Measurements from ENCODE around the gene ITSN1. TPM values are rescaled to one million over a fixed set of nuclear protein-coding genes. Genes with fewer than 3 reads are reported as not detected.
"Not testable (repeated sequence)": the region's sequence is repeated elsewhere in the genome, so short reads cannot be mapped to it uniquely, and the experiment has no call there.

ITSN1 gene
- polyA plus RNA-seq, 1 donor from 2014 or later: 0.01 TPM

- peaks cover 7% of the 10 kb centered on the region for H3K27me3 Mint-ChIP-seq
- peaks cover 0 to 2% (median 0%) of the 10 kb centered on the region in 3 donors for H3K9me3 Mint-ChIP-seq
Measured at GRCh38 chr21:33899199-33899598, 256.9 kb downstream of the ITSN1 start.

GRCh38 chr21:33901412-33902288, 259.3 kb downstream of the ITSN1 start:
- peaks cover 4% of the 10 kb centered on the region for H3K36me3 Mint-ChIP-seq
- H3K27me3 Mint-ChIP-seq: no peaks in the 10 kb centered on the region
- peak overlapping the region in 1 of 3 donors; percentile 23 for H3K27ac Mint-ChIP-seq
- peaks cover 0 to 2% (median 0%) of the 10 kb centered on the region in 3 donors for H3K9me3 Mint-ChIP-seq
- peaks cover 0 to 4% (median 4%) of the 10 kb centered on the region in 3 donors for H3K4me1 Mint-ChIP-seq
- no peak overlapping the region for H3K4me3 Mint-ChIP-seq

More at GRCh38 chr21:33899199-33899598, 256.9 kb downstream of the ITSN1 start:
- H3K27ac Mint-ChIP-seq: no peak overlapping the region
- H3K36me3 Mint-ChIP-seq: peaks cover 2% of the 10 kb centered on the region
- no peak overlapping the region for H3K4me3 Mint-ChIP-seq
- H3K4me1 Mint-ChIP-seq: peaks cover 7 to 11% (median 7%) of the 10 kb centered on the region in 3 donors

GRCh38 chr21:33902349-33902748, 260.0 kb downstream of the ITSN1 start:
- no peak overlapping the region for H3K4me3 Mint-ChIP-seq
- H3K4me1 Mint-ChIP-seq: peaks cover 0 to 4% (median 2%) of the 10 kb centered on the region in 3 donors
- H3K9me3 Mint-ChIP-seq: peaks cover 0 to 2% (median 0%) of the 10 kb centered on the region in 3 donors
- H3K27ac Mint-ChIP-seq: no peak overlapping the region
- H3K27me3 Mint-ChIP-seq: no peaks in the 10 kb centered on the region
- peaks cover 4% of the 10 kb centered on the region for H3K36me3 Mint-ChIP-seq

GRCh38 chr21:33904041-33904440, 261.7 kb downstream of the ITSN1 start:
- Mint-ChIP-seq H3K9me3 (peaks cover 0 to 2% (median 0%) of the 10 kb centered on the region in 3 donors), H3K36me3 (peaks cover 4% of the 10 kb centered on the region), H3K27ac (peak overlapping the region in 2 of 3 donors; percentile 16 to 71), H3K27me3 (no peaks in the 10 kb centered on the region), H3K4me3 (no peak overlapping the region), H3K4me1 (peaks cover 0 to 4% (median 2%) of the 10 kb centered on the region in 3 donors)

GRCh38 chr21:33908760-33909159, 266.5 kb downstream of the ITSN1 start:
- no peaks in the 10 kb centered on the region for H3K9me3 Mint-ChIP-seq
- H3K27me3 Mint-ChIP-seq: no peaks in the 10 kb centered on the region
- H3K36me3 Mint-ChIP-seq: peaks cover 6% of the 10 kb centered on the region
- H3K4me3 Mint-ChIP-seq: no peak overlapping the region
- no peak overlapping the region for H3K27ac Mint-ChIP-seq
- peaks cover 2 to 5% (median 3%) of the 10 kb centered on the region in 3 donors for H3K4me1 Mint-ChIP-seq

- Mint-ChIP-seq H3K27me3 (no peaks in the 10 kb centered on the region), H3K9me3 (no peaks in the 10 kb centered on the region), H3K36me3 (peaks cover 4% of the 10 kb centered on the region), H3K4me1 (peaks cover 9 to 12% (median 11%) of the 10 kb centered on the region in 3 donors), H3K4me3 (peak overlapping the region in 1 of 4 donors; percentile 26), H3K27ac (no peak overlapping the region)
Measured at GRCh38 chr21:33909756-33910155, 267.5 kb downstream of the ITSN1 start.

GRCh38 chr21:33914188-33914587, 271.9 kb downstream of the ITSN1 start:
- peaks cover 15 to 29% (median 23%) of the 10 kb centered on the region in 3 donors for H3K4me1 Mint-ChIP-seq

GRCh38 chr21:33915368-33916199, 273.3 kb downstream of the ITSN1 start, which contains the start of gene ATP5PO:
TSS of gene ATP5PO (minus strand) at chr21:33915804. CDS start at chr21:33915763, 41 bp downstream.
- Mint-ChIP-seq H3K36me3 (peaks cover under 1% of the 10 kb centered on the region), H3K27me3 (no peaks in the 10 kb centered on the region), H3K4me3 (peak within 1 kb of the TSS; percentile 97 to 100 (median 99)), H3K4me1 (peaks cover 15 to 23% (median 23%) of the 10 kb centered on the region in 3 donors), H3K9me3 (no peaks in the 10 kb centered on the region), H3K27ac (peak within 1 kb of the TSS; percentile 86 to 99 (median 97))

More at GRCh38 chr21:33914188-33914587, 271.9 kb downstream of the ITSN1 start:
- Mint-ChIP-seq H3K27ac (no peak overlapping the region), H3K27me3 (no peaks in the 10 kb centered on the region), H3K4me3 (peak overlapping the region in 3 of 4 donors; percentile 44 to 100 (median 97)), H3K9me3 (no peaks in the 10 kb centered on the region), H3K36me3 (peaks cover 4% of the 10 kb centered on the region)

GRCh38 chr21:33916200-33916567, 273.9 kb downstream of the ITSN1 start:
- Mint-ChIP-seq H3K36me3 (no peaks in the 10 kb centered on the region), H3K27ac (peak overlapping the region in 2 of 3 donors; percentile 86 to 99), H3K4me1 (peaks cover 15 to 23% (median 23%) of the 10 kb centered on the region in 3 donors)

GRCh38 chr21:33917421-33917820, 275.1 kb downstream of the ITSN1 start:
- Mint-ChIP-seq H3K36me3 (no peaks in the 10 kb centered on the region), H3K4me1 (peaks cover 15 to 23% (median 23%) of the 10 kb centered on the region in 3 donors), H3K27me3 (peaks cover 3% of the 10 kb centered on the region), H3K27ac (no peak overlapping the region), H3K4me3 (no peak overlapping the region), H3K9me3 (no peaks in the 10 kb centered on the region)

More at GRCh38 chr21:33916200-33916567, 273.9 kb downstream of the ITSN1 start:
- H3K27me3 Mint-ChIP-seq: peaks cover 3% of the 10 kb centered on the region
- no peaks in the 10 kb centered on the region for H3K9me3 Mint-ChIP-seq
- peak overlapping the region; percentile 97 to 100 (median 99) for H3K4me3 Mint-ChIP-seq

- Mint-ChIP-seq H3K27ac (peak overlapping the region in 2 of 3 donors; percentile 2 to 31), H3K4me1 (peaks cover 0 to 6% (median 3%) of the 10 kb centered on the region in 3 donors), H3K4me3 (no peak overlapping the region), H3K9me3 (no peaks in the 10 kb centered on the region), H3K27me3 (peaks cover 3% of the 10 kb centered on the region), H3K36me3 (no peaks in the 10 kb centered on the region)
Measured at GRCh38 chr21:33924079-33924765, 281.9 kb downstream of the ITSN1 start.

- H3K27me3 Mint-ChIP-seq: peaks cover 3% of the 10 kb centered on the region
- H3K9me3 Mint-ChIP-seq: no peaks in the 10 kb centered on the region
- no peak overlapping the region for H3K27ac Mint-ChIP-seq
- peaks cover 0 to 6% (median 3%) of the 10 kb centered on the region in 3 donors for H3K4me1 Mint-ChIP-seq
- no peaks in the 10 kb centered on the region for H3K36me3 Mint-ChIP-seq
- H3K4me3 Mint-ChIP-seq: no peak overlapping the region
Measured at GRCh38 chr21:33924766-33925100, 282.4 kb downstream of the ITSN1 start.

- not testable (repeated sequence) for H3K27ac Mint-ChIP-seq, H3K9me3 Mint-ChIP-seq, H3K4me3 Mint-ChIP-seq, H3K36me3 Mint-ChIP-seq, H3K27me3 Mint-ChIP-seq, H3K4me1 Mint-ChIP-seq
Measured at GRCh38 chr21:33926248-33926647, 283.9 kb downstream of the ITSN1 start.

- not testable (repeated sequence) for H3K9me3 Mint-ChIP-seq, H3K36me3 Mint-ChIP-seq, H3K27me3 Mint-ChIP-seq
- H3K4me3 Mint-ChIP-seq: peak overlapping the region; percentile 76 to 95 (median 91)
- H3K27ac Mint-ChIP-seq: peak overlapping the region; percentile 57 to 93 (median 91)
- H3K4me1 Mint-ChIP-seq: peaks cover 9 to 12% (median 10%) of the 10 kb centered on the region in 3 donors
Measured at GRCh38 chr21:33931052-33931798, 288.9 kb downstream of the ITSN1 start.

Measured in IgD-negative memory B cell (primary cell).